NCI-H2196 treated with DMSO at 0.1 percent for 48 hours (cell line): ENCODE results near the gene POLA1.
"Not testable (repeated sequence)": the region's sequence is repeated elsewhere in the genome, so short reads cannot be mapped to it uniquely, and the experiment has no call there.

Experiments used
- DNase-seq: peaks from one replicate; lab custom pipeline; 2025; ENCODE audit not compliant: unreplicated experiment; lab: John Stamatoyannopoulos, UW

Gene POLA1

GRCh38 chrX:24693453-24694202 is at the start of gene POLA1:
TSS of gene POLA1 (plus strand) at chrX:24693918. CDS start at chrX:24693962, 44 bp downstream.
- peak; percentile 81 for DNase-seq

- DNase-seq: no peak
Observed at GRCh38 chrX:24646006-24646405, 47.7 kb upstream of the POLA1 start.

- no peak for DNase-seq
Observed at GRCh38 chrX:24646745-24647182, 47.0 kb upstream of the POLA1 start.

GRCh38 chrX:24647257-24648058 is 46.3 kb upstream of the POLA1 start, which contains the start of gene PCYT1B:
TSS of gene PCYT1B (minus strand) at chrX:24647347. CDS start at chrX:24647105, 242 bp downstream.
- peak; percentile 75 for DNase-seq

GRCh38 chrX:24648495-24648894 is 45.2 kb upstream of the POLA1 start:
- no peak for DNase-seq

- DNase-seq: no peak
Observed at GRCh38 chrX:24651783-24652182, 41.9 kb upstream of the POLA1 start.

- not testable (repeated sequence) for DNase-seq
Observed at GRCh38 chrX:24655679-24656078, 38.0 kb upstream of the POLA1 start.

- no peak for DNase-seq
Observed at GRCh38 chrX:24657671-24658386, 35.9 kb upstream of the POLA1 start.

- no peak for DNase-seq
Observed at GRCh38 chrX:24658421-24658820, 35.3 kb upstream of the POLA1 start.

- DNase-seq: no peak
Observed at GRCh38 chrX:24659106-24659505, 34.6 kb upstream of the POLA1 start.

GRCh38 chrX:24659646-24660045 is 34.1 kb upstream of the POLA1 start:
- no peak for DNase-seq

- no peak for DNase-seq
Observed at GRCh38 chrX:24661292-24661691, 32.4 kb upstream of the POLA1 start.

- no peak for DNase-seq
Observed at GRCh38 chrX:24662352-24662751, 31.4 kb upstream of the POLA1 start.

GRCh38 chrX:24668111-24668510 is 25.6 kb upstream of the POLA1 start:
- DNase-seq: no peak

- no peak for DNase-seq
Observed at GRCh38 chrX:24672701-24673190, 21.0 kb upstream of the POLA1 start.

- no peak for DNase-seq
Observed at GRCh38 chrX:24673424-24673823, 20.3 kb upstream of the POLA1 start.

- DNase-seq: no peak
Observed at GRCh38 chrX:24676403-24677024, 17.2 kb upstream of the POLA1 start.

- no peak for DNase-seq
Observed at GRCh38 chrX:24682739-24683432, 10.8 kb upstream of the POLA1 start.

- DNase-seq: no peak
Observed at GRCh38 chrX:24684048-24684447, 9.7 kb upstream of the POLA1 start.

- DNase-seq: no peak
Observed at GRCh38 chrX:24692305-24692704, 1.4 kb upstream of the POLA1 start.
